SKM-1 (cell line): ENCODE results near the gene ST6GAL1.
"Not testable (repeated sequence)": the region's sequence is repeated elsewhere in the genome, so short reads cannot be mapped to it uniquely, and the experiment has no call there.

ENCODE experiments used
- DNase-seq: peaks from one replicate; lab custom pipeline; 2025; ENCODE audit not compliant: unreplicated experiment; lab: John Stamatoyannopoulos, UW

ST6GAL1 gene

GRCh38 chr3:187017511-187018230, 87.3 kb downstream of the ST6GAL1 start:
- no peak for DNase-seq

GRCh38 chr3:187019542-187020072, 89.3 kb downstream of the ST6GAL1 start:
- DNase-seq = no peak

- no peak for DNase-seq
Observed at GRCh38 chr3:187020376-187020775, 90.0 kb downstream of the ST6GAL1 start.

GRCh38 chr3:187021748-187022402, 91.5 kb downstream of the ST6GAL1 start:
- no peak for DNase-seq

GRCh38 chr3:187022403-187023029, 92.2 kb downstream of the ST6GAL1 start:
- DNase-seq = no peak

- DNase-seq = not testable (repeated sequence)
Observed at GRCh38 chr3:187023340-187023739, 93.0 kb downstream of the ST6GAL1 start.

- DNase-seq = no peak
Observed at GRCh38 chr3:187024536-187025226, 94.4 kb downstream of the ST6GAL1 start.

GRCh38 chr3:187025254-187025655, 94.9 kb downstream of the ST6GAL1 start:
- DNase-seq = no peak

GRCh38 chr3:187025656-187026316, 95.5 kb downstream of the ST6GAL1 start:
- DNase-seq = no peak

GRCh38 chr3:187026317-187026670, 96.0 kb downstream of the ST6GAL1 start:
- DNase-seq = no peak

GRCh38 chr3:187027531-187028278, 97.4 kb downstream of the ST6GAL1 start:
- no peak for DNase-seq

GRCh38 chr3:187031934-187032333, 101.6 kb downstream of the ST6GAL1 start:
- no peak for DNase-seq

GRCh38 chr3:187036394-187036793, 106.1 kb downstream of the ST6GAL1 start:
- DNase-seq = no peak

GRCh38 chr3:187039100-187039722, 108.9 kb downstream of the ST6GAL1 start:
- no peak for DNase-seq

- no peak for DNase-seq
Observed at GRCh38 chr3:187039723-187040414, 109.5 kb downstream of the ST6GAL1 start.

- no peak for DNase-seq
Observed at GRCh38 chr3:187040516-187041361, 110.4 kb downstream of the ST6GAL1 start.

GRCh38 chr3:187041362-187042307, 111.3 kb downstream of the ST6GAL1 start:
- DNase-seq = no peak
